K562 (cell line): ENCODE measurements around the gene MCL1. TPM values are rescaled to one million over a fixed set of nuclear protein-coding genes. Genes with fewer than 3 reads are reported as not detected.

Experiments used
- ELF2 ChIP-seq: fragments of 250-450 bp; sonication (Bioruptor Pico); IDR thresholded peaks from 2 replicates; pipeline ENCODE4 v1.5.0; 2021; ENCODE audit warnings: mild to moderate bottlenecking
- GATAD2B ChIP-seq: fragments of 450-650 bp; IDR thresholded peaks from 2 replicates; pipeline ENCODE4 v1.6.1; 2017; ENCODE audit warnings: mild to moderate bottlenecking, borderline replicate concordance
- IFI16 ChIP-seq: fragments of 250-450 bp; sonication (Bioruptor Pico); IDR thresholded peaks from 2 replicates; pipeline ENCODE4 v2.1.2; 2022; ENCODE audit warnings: mild to moderate bottlenecking, inconsistent platforms
- KDM2B ChIP-seq: fragments of 250-450 bp; sonication (Bioruptor Pico); IDR thresholded peaks from 2 replicates; pipeline ENCODE4 v1.8.0; 2021; ENCODE audit warnings: mild to moderate bottlenecking, moderate library complexity
- NFYB ChIP-seq: IDR thresholded peaks from 2 replicates; pipeline ENCODE4 v1.6.1; 2011; ENCODE audit warnings: mild to moderate bottlenecking, moderate library complexity; ENCODE audit not compliant: insufficient read length; ENCODE audit errors: extremely low read depth
- POU5F1 ChIP-seq: fragments of 150-350 bp; IDR thresholded peaks from 2 replicates; pipeline ENCODE4 v1.6.1; 2014; ENCODE audit warnings: borderline replicate concordance, low read length, low read depth, mild to moderate bottlenecking; ENCODE audit not compliant: partially characterized antibody
- PPARD ChIP-seq: fragments of 250-450 bp; sonication (Bioruptor Pico); IDR thresholded peaks from 2 replicates; pipeline ENCODE4 v1.8.0; 2022; ENCODE audit warnings: inconsistent platforms, mild to moderate bottlenecking, moderate library complexity
- RBM39 ChIP-seq: fragments of 200-400 bp; formaldehyde crosslinking; optimal IDR thresholded peaks from 2 replicates; pipeline ENCODE3; 2018; ENCODE audit warnings: low read depth, low read length
- TEAD1 ChIP-seq, 2 experiments: fragments of 450-650 bp in 1 of 2; sonication (generic) in 1 of 2; formaldehyde crosslinking; IDR thresholded peaks; 2 replicates each; pipeline versions ENCODE4 v1.4.0 to v1.8.0; 2020 to 2022; ENCODE audit warnings: mild to moderate bottlenecking in 2 of 2, missing genetic modification reagents in 1 of 2
- ZNF324 ChIP-seq: fragments of 250-450 bp; sonication (Bioruptor Pico); IDR thresholded peaks from 2 replicates; pipeline ENCODE4 v1.4.0; 2020; ENCODE audit warnings: mild to moderate bottlenecking
- polyA plus RNA-seq, 8 experiments: library from polyadenylated mRNA; depleted of rRNA in 4 of 8; stranded (reverse) in 5 of 8; unstranded in 3 of 8; fragments of >200 nt; fragmentation: Nextera tagmentation in 2 of 8; fragmentation: Illumina TruSeq in 1 of 8; extraction: Ambion mirVana in 2 of 8; extraction: Trizol in 1 of 8; gene quantifications; 2 replicates each; pipeline versions ENCODE4 v1.2.1 to v1.2.3, GENCODE V29; 2011 to 2014; ENCODE audit warnings: inconsistent platforms in 1 of 8, missing spikeins in 1 of 8
- total RNA-seq, 7 experiments: library from RNA; depleted of rRNA in 6 of 7; stranded (reverse); fragments of >200 nt in 6 of 7; fragmentation: Illumina TruSeq in 2 of 7; extraction: Trizol in 2 of 7; gene quantifications; 2 replicates each; pipeline versions ENCODE4 v1.2.1 to v1.2.3, GENCODE V29; 2011 to 2021; ENCODE audit warnings: low replicate concordance in 1 of 7
- TF ChIP-seq, protein P1 (sequence below): fragments of 250-450 bp; sonication (Bioruptor Pico); IDR thresholded peaks from 2 replicates; pipeline ENCODE4 v1.8.0; 2022; ENCODE audit warnings: inconsistent platforms
- TF ChIP-seq, protein P2 (sequence below): fragments of 450-650 bp; IDR thresholded peaks from 2 replicates; pipeline ENCODE4 v1.6.1; 2018; ENCODE audit warnings: mild to moderate bottlenecking, low read depth; ENCODE audit not compliant: partially characterized antibody
- TF ChIP-seq, protein P3 (sequence below): sonication (generic); formaldehyde crosslinking; IDR thresholded peaks from 2 replicates; pipeline ENCODE4 v1.8.0; 2023; ENCODE audit warnings: mild to moderate bottlenecking, missing genetic modification reagents
- TF ChIP-seq, protein P4 (sequence below), 2 experiments: IDR thresholded peaks; 2 replicates each; pipeline ENCODE4 v1.6.1; 2012; ENCODE audit warnings: improper control_type of control experiment in 2 of 2, low read depth in 2 of 2, low read length in 2 of 2, borderline replicate concordance in 1 of 2
- TF ChIP-seq, protein P5 (sequence below): fragments of 450-650 bp; formaldehyde crosslinking; IDR thresholded peaks from 2 replicates; pipeline ENCODE4 v1.4.0; 2022; ENCODE audit warnings: missing genetic modification characterization

MCL1 gene
- total and polyA plus RNA-seq, 9 of the 15 experiments (the other 6 are each of a cell fraction or from before 2014, with no cell fraction given), result 27.1 to 224 (median 138) TPM

DNA sequence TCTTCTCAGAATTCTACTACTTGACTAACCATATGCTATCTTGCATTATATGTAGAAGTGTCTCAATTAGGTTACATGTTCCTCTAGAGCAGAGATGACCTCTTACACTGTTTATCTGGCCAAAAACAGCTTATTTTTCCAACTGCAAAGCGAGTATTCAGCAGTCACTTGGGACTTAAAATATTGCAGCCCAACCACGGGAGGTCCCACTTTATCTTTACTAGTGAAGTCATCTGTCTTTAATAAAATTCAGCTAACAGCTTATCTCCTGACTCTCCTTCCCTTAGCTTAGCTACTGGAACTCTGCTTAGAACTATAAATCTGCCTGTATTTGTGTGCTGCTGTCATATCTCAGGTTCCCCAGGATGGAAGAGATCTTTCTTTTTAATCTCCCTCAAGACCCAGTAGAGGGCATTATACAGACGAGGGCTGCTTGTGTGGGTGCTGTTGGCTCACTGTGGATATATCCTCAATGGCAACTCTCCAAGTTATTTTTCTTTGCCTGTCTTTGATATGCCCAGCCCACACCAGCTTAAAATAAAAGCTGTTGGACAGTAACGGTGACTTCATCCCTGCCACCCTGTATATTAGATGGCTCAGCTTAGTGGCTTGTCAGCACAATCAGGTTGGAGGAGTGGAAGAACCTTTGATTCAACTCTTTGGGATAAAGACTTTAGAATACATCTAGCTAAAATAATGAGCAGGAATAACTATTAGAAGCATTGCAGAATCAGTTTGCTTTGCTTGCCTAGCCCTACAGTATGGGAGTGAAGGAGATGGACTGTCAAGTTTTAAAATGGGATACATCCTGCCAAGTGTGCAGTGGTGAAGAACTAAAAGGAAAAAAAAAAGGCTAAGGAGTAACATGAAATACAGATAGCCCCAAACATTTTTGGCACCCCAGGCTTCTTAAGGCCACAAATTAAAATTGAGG is 40.4 kb upstream of the MCL1 start (continued):
- TF ChIP-seq KDM2B (CRISPR knock-in tag) (no peak), RBM39 (no peak), PPARD (CRISPR knock-in tag) (no peak), ZNF324 (CRISPR knock-in tag) (no peak), IFI16 (CRISPR knock-in tag) (no peak), TEAD1 (CRISPR knock-in tag; IDR thresholded peaks at IDR 0.05) (no peak), GATAD2B (peak; percentile 89), ELF2 (CRISPR knock-in tag) (0 out of 2 replicates have a peak, but pooled peaks have one; percentile 4), POU5F1 (no peak), NFYB (no peak)
- TF ChIP-seq, protein P1, sequence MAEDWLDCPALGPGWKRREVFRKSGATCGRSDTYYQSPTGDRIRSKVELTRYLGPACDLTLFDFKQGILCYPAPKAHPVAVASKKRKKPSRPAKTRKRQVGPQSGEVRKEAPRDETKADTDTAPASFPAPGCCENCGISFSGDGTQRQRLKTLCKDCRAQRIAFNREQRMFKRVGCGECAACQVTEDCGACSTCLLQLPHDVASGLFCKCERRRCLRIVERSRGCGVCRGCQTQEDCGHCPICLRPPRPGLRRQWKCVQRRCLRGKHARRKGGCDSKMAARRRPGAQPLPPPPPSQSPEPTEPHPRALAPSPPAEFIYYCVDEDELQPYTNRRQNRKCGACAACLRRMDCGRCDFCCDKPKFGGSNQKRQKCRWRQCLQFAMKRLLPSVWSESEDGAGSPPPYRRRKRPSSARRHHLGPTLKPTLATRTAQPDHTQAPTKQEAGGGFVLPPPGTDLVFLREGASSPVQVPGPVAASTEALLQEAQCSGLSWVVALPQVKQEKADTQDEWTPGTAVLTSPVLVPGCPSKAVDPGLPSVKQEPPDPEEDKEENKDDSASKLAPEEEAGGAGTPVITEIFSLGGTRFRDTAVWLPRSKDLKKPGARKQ, result no peak
- TF ChIP-seq, protein P2, sequence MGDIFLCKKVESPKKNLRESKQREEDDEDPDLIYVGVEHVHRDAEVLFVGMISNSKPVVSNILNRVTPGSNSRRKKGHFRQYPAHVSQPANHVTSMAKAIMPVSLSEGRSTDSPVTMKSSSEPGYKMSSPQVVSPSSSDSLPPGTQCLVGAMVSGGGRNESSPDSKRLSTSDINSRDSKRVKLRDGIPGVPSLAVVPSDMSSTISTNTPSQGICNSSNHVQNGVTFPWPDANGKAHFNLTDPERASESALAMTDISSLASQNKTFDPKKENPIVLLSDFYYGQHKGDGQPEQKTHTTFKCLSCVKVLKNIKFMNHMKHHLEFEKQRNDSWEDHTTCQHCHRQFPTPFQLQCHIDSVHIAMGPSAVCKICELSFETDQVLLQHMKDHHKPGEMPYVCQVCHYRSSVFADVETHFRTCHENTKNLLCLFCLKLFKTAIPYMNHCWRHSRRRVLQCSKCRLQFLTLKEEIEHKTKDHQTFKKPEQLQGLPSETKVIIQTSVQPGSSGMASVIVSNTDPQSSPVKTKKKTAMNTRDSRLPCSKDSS, result no peak
- TF ChIP-seq, protein P3, sequence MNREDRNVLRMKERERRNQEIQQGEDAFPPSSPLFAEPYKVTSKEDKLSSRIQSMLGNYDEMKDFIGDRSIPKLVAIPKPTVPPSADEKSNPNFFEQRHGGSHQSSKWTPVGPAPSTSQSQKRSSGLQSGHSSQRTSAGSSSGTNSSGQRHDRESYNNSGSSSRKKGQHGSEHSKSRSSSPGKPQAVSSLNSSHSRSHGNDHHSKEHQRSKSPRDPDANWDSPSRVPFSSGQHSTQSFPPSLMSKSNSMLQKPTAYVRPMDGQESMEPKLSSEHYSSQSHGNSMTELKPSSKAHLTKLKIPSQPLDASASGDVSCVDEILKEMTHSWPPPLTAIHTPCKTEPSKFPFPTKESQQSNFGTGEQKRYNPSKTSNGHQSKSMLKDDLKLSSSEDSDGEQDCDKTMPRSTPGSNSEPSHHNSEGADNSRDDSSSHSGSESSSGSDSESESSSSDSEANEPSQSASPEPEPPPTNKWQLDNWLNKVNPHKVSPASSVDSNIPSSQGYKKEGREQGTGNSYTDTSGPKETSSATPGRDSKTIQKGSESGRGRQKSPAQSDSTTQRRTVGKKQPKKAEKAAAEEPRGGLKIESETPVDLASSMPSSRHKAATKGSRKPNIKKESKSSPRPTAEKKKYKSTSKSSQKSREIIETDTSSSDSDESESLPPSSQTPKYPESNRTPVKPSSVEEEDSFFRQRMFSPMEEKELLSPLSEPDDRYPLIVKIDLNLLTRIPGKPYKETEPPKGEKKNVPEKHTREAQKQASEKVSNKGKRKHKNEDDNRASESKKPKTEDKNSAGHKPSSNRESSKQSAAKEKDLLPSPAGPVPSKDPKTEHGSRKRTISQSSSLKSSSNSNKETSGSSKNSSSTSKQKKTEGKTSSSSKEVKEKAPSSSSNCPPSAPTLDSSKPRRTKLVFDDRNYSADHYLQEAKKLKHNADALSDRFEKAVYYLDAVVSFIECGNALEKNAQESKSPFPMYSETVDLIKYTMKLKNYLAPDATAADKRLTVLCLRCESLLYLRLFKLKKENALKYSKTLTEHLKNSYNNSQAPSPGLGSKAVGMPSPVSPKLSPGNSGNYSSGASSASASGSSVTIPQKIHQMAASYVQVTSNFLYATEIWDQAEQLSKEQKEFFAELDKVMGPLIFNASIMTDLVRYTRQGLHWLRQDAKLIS (CRISPR knock-in tag), result no peak
- TF ChIP-seq, protein P4, sequence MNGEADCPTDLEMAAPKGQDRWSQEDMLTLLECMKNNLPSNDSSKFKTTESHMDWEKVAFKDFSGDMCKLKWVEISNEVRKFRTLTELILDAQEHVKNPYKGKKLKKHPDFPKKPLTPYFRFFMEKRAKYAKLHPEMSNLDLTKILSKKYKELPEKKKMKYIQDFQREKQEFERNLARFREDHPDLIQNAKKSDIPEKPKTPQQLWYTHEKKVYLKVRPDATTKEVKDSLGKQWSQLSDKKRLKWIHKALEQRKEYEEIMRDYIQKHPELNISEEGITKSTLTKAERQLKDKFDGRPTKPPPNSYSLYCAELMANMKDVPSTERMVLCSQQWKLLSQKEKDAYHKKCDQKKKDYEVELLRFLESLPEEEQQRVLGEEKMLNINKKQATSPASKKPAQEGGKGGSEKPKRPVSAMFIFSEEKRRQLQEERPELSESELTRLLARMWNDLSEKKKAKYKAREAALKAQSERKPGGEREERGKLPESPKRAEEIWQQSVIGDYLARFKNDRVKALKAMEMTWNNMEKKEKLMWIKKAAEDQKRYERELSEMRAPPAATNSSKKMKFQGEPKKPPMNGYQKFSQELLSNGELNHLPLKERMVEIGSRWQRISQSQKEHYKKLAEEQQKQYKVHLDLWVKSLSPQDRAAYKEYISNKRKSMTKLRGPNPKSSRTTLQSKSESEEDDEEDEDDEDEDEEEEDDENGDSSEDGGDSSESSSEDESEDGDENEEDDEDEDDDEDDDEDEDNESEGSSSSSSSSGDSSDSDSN (IDR thresholded peaks at IDR 0.05; ENCODE audit: borderline replicate concordance in 1 of 2, low read depth in 2 of 2, low read length in 2 of 2), result peak; percentile 54 to 76; a peak in 2 of 4 replicates
- TF ChIP-seq, protein P5, sequence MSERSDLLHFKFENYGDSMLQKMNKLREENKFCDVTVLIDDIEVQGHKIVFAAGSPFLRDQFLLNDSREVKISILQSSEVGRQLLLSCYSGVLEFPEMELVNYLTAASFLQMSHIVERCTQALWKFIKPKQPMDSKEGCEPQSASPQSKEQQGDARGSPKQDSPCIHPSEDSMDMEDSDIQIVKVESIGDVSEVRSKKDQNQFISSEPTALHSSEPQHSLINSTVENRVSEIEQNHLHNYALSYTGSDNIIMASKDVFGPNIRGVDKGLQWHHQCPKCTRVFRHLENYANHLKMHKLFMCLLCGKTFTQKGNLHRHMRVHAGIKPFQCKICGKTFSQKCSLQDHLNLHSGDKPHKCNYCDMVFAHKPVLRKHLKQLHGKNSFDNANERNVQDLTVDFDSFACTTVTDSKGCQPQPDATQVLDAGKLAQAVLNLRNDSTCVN (CRISPR knock-in tag), result no peak
